Measurements from ENCODE around the gene PLSCR1.

The PLSCR1 gene

DNA sequence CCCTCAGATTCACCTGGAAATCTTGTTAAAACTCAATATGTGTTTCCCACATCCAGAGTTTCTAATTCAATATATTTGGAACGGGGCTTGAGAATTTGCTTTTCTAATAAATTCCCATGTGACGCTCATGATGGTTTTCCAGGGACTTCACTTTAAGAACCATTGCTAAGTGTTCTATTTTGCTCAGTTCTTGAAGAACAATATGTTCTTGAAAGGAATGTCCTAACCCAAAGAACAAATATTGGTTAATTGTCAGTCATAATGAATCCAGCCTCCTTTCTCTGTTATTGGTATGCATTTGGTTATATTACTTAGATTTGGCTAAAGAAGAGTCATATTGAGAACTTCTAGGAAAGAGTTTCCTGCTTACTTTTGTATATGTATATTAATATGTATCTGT lies 70.7 kb downstream of the PLSCR1 start:
- DNase-seq (ENCODE audit: low spot score) = no peak

DNA sequence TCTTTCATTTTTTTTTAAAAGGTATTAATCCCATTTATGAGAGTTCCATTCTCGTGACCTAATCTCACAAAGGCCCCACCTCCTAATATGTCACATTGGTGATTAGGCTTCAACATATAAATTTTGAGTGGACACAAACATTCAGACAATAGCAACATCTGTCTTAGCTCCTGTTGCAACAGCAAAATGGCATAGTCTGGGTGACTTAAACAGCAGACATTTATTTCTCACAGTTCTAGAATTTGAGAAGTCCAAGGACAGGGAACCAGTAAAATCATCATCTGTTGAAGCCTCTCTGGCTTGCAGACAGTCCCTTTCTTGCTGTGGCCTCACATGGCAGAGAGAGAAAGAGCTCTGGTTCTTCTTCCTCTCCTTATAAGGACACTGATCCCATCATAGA lies 71.8 kb downstream of the PLSCR1 start:
- no peak for DNase-seq (ENCODE audit: low spot score)

DNA sequence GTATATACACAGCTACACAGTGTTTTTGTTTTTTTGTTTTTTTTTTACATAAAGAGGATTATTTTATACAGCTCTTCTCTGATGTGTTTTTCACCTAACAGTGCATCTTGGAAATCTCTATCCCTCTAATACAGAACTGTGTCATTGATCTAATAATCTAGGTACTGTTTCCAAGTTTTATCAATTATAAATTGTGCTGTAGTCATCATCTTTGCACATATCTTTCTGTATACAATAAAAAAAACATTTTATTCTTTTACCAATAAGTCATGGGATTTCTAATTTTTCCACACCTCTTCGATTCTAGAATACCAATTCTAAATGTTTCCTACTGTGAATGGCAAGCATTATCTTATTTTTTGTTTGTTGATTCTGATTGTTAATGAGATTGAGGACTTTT lies 73.4 kb downstream of the PLSCR1 start:
- no peak for DNase-seq (ENCODE audit: low spot score)

DNA sequence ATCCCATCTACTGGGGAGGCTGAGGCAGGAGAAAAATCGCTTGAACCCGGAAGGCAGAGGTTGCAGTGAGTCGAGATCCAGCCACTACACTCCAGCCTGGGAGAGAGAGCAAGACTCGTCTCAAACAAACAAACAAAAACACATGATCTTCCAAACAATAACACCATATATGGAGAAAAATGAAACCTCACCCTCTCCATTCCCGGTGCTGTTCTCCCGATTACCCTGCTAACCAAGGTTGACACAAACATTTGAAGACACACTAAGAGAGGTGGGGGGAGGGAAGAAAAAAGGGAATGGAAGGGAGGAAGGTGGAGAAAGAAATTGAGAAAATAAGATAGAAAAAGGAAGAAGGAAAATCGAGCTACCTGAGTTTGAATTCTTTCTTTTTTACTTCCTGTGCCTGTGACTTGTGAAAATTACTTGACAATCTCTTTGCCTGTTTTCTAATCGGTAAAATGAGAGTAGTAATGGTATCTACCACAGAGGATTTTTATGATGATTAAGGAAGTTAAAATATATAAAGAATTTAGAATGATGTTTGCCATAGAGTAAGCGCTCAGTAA lies 73.9 kb downstream of the PLSCR1 start:
- DNase-seq (ENCODE audit: low spot score) = no peak

DNA sequence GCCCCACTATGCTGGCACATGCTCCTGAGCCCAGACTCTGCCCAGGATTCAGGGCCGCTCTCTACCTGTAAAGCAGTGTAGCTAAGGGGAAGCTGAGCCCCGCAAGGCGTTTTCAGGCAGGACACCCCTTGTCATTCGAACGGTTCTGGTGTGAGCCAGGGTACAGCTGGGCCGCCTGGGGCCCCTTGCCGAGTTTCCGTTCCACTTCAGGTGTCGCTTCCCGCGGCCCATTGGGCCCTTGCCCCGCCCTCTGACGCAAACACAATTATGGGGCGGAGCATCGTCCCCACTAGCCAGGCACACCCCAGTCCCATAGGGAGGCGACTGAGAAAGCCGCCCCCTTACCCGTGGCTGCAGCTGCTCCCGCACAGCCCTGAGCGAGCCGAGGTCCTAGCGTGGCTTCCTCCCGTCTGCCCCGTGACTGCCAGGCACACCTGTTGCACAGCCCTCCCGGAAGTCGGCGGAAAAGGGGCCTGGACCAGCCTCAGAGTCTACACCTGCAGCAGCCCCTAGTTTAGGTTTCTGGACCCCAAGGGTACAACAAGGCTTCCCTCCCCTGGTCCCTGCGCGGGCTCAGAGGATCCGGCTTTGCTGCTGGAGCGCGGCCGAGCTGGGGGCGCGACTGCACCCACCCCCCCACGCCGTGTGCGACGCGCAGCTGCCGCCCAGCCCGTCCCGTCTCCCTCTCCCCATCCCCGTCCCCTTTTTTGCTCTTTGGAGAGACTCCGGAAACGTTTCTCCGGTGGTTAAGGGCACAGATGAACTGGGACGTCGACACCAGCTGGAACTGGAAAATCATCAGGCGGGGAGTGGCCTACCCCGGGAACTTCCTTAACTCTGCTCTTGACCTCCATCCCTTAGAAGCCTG lies 75.0 kb downstream of the PLSCR1 start, which contains the start of gene PLSCR2:
Gene PLSCR2, minus strand, starts transcription at position 412 of the 868 bp plus-strand sequence. CDS start 9,657 bp downstream, outside the sequence.
- DNase-seq (ENCODE audit: low spot score) = peak; percentile 71

DNA sequence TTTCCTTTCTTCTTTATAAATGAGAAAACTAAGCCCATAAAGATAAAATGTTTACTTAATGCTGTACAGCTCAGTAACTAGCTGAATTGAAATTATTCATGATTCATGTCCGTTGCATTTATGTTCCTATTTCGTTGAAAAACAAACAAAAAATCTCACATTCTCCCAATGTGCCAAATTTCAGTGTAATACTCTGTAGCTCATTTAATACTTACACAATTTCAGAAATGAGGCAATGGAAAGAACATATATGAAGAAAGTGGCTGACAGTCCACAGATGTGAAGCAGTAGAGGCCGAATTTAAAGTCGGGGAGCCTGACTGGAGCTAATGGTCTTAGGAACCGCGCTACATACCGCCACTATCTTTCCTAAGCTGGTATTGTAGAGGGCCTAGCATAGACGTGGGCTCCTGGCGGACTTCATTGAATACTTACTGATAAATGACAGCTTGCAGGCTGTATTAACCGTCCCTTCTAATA lies 75.7 kb downstream of the PLSCR1 start:
- no peak for DNase-seq (ENCODE audit: low spot score)

DNA sequence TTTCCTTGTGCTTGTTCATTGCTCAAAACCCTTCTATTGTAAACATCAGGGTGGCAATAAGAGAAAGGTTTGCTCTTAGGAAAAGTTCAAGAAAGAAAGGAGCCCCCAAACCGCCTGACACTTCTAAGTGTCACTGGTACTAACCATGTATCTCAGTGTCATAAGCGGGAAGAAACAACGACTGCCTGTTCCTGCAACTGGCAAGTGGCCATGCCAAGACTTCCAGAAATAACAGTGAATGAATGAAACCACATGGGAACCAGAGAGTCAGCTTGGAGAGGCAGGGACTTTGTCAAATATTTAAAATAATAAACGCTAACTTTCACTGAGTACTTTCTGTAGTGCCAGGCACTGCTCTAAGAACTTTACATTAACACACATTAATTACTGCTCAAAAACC lies 76.2 kb downstream of the PLSCR1 start:
- peak; percentile 20 for DNase-seq (ENCODE audit: low spot score)

DNA sequence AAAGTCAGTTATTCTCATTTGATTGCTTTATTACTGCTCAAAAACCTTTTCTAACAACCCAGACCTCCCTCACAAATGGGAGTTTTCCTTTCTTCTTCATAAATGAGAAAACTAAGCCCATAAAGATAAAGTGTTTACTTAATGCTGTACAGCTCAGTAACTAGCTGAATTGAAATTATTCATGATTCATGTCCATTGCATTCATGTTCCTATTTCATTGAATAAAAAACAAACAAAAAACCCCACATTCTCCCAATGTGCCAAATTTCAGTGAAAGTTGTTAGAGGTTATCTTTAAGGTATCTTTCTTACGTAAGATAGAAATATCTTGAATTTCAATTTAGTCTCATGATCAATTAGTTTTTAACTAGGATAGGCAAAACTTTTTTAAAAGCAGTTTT lies 77.8 kb downstream of the PLSCR1 start:
- no peak for DNase-seq (ENCODE audit: low spot score)

DNA sequence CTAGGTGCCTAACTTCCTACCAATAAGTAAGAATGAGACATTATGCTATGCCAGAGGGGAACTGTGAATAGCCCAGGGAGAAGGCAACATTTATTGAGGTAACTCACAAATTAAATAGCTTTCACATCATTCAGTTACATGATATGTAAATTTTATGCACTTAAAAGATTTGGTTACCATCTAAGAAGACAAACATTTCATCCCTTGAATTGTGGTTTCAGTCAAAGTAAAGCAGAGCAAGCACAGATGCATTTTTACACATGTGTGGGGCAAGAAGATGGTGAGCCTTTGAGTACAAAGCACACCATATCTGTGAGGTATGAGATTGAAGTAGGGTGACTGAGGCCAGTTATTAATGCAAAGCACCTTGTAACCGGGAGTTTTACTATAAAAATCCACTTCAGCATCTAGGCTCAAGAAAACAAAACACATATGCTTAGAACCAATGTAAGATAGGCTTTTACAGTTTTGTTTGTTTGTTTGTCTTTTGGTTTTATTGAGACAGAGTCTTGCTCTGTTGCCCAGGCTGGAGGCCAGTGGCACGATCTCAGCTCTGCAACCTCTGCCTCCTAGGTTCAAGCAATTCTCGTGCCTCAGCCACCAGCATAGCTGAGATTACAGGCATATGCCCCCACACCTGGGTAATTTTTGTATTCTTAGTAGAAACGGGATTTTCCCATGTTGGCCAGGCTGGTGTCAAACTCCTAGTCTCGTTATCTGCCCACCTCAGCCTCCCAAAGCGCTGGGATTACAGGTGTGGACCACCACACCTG lies 78.5 kb downstream of the PLSCR1 start:
- no peak for DNase-seq (ENCODE audit: low spot score)
